ENCODE data around the gene GPN2.
"Not testable (repeated sequence)": the region's sequence is repeated elsewhere in the genome, so short reads cannot be mapped to it uniquely, and the experiment has no call there.

Gene GPN2

GRCh38 chr1:26900815-26901511, 10.9 kb upstream of the GPN2 start:
- DNase-seq = no peak

GRCh38 chr1:26900001-26900814, 10.1 kb upstream of the GPN2 start, which contains the start of gene GPATCH3:
Gene GPATCH3 (minus strand): TSS chr1:26900467. CDS start chr1:26900442, 25 bp downstream.
- peak; percentile 96 for DNase-seq

GRCh38 chr1:26897351-26897750, 7.3 kb upstream of the GPN2 start:
- no peak for DNase-seq

DNA sequence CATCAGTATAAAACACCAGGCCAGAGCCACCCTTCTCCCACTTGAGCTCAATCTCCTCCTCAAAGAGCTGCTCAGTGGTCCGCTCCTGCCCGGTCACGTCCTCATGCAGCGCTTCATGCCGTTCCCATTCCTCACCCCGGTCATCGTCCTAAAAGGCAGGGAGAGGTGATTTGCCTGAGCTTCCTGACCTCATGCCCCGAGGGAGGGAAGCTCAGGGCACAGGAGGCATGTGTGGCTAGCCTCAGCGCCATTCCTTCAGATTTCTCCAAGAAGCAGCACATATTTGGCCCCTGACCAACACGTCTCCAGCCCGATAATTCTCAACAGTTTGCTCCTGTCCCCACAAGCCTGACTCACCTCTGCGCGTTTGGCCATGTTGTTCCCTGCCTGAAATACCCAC, 4.2 kb upstream of the GPN2 start:
- no peak for DNase-seq

DNA sequence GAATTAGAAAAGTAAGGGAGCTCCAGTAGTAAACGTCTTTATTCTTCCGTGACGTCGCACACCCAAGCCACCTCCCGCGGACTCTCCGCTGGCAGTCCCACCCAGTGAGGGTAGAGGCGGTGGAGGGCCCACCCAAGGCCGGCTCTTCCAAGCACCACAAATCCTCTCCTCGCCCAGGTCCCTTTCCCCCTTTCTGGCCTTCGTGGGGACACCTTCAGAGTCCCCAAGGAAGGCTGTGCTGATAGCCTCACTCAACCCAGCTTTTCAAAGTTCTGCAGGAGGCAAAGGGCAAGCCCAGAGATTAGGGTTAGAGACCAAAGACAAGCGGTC, 349 bp upstream of the GPN2 start:
- DNase-seq = no peak

GRCh38 chr1:26888231-26888630, 1.9 kb downstream of the GPN2 start:
- DNase-seq = no peak

DNA sequence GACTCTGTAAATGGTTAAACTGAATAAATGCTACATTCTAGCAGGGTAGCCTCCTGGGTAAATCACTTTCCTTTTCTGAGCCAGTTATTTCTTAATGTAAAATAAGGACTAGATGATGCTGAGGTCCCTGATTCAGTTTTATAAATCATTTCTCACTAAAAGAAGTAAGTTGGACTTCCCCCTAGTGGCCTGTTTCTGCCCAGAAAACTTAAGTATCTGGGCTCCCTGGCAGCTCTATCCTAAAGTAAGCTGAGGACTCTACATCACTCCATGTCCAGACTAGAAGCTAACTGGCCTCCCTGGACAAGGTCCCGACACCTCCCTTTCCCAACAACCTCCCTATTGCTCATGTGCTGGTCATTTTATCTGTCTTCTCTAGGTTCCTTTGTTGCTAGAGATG, 3.0 kb downstream of the GPN2 start:
- no peak for DNase-seq

- no peak for DNase-seq
These were observed 7.2 kb downstream of the GPN2 start for GRCh38 chr1:26882696-26883463.

GRCh38 chr1:26881611-26882010, 8.5 kb downstream of the GPN2 start:
- DNase-seq = not testable (repeated sequence)

DNA sequence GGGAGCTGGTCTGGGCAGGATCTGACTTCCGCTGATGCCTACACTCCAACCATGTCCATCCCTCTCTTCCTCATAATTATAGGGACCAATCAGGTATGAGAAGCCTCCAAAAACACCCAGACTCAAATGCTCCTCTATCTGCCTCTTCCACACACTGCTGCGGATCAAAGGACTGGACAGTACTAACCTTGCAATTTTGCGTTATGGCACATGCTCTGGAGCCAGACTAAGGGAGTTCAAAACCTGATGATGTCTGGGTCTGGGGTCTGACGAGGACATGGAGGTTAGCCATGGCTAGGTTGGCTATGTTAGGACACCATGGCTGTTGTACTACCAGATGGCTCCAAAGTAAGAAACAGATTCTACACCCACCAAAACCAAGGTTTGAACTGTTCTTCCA, 10.3 kb downstream of the GPN2 start:
- DNase-seq = no peak

DNA sequence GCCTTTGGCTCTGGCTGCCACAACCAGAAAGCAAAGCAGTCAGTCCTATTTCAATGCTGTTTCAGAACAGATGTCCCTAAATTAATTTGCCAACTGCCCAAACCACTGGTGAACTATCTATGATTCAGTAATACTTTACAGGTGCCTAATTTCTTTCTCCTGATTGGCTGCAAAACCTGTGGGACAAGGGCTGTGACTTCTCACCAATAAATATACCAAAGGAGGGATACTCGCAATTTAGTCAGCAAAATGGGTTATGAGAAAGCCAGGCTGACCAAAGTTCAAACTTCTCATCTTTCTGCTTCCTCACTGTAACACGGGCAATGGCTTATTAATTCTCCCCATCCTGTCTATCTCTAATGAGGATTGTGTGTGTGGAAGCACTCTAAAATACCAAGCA, 12.8 kb downstream of the GPN2 start:
- DNase-seq = no peak

DNA sequence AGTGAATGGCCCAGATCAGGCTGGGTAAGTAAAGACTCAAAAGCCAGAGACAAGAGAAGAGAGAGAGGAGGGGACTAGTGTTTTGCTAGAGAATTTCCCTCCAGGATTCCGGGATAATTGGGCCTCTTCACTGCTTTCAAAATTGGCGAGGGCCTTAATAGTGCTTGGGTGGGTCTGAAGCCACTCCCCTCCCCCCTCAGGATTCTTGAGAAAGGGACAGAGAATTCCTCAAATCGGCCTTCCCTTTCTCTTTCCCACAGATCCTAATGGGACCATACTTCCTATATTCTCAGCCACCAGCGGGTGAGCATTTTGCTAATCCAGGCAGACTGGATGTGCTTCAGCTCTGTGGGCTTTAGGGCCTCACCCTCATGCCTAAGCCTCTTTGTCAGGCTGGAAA, 15.2 kb downstream of the GPN2 start:
- DNase-seq = peak; percentile 22

GRCh38 chr1:26873097-26873496, 17.0 kb downstream of the GPN2 start:
- DNase-seq = not testable (repeated sequence)

DNA sequence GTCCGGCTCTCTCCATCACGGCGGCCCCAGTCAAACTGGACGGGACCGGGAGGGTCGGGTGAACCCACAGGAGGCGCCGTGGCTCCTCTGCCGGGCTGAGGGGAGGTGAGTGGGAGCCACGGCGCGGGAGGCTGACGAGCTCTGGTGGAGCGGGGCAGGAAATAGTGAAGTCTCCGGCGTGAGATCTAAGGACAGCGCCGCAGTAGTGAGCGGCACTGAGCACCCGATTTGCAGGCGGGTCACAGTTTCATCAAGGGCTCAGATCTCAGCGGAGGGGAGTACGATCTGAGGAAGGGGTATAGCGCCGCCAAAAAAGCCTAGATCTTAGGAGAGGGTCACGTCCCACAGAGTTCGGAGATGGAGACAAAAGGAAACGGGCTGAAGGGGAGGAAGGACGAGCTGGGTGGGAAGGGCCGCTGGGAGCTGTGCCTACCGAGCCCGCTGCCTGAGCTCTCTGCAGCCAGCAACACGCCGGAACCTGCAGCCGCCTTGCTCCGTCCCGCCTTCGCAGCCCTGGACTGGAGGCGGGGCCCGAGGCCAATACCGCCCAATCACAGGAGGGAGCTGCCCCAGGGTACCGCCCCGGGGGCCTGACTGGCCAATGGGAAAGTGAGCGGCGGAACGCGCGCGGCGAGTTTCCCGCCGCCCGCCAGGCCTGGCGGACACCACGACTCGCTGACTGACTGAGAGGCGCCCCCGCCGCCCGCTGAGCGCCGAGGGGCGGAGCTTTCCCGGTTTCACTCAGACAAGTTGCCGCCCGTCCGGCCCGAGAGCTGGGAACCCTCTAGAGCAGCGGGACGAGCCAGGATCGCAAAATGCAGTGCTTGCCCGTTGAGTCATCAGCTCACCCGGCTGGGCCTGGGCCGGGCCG, 25.2 kb downstream of the GPN2 start:
- peak; percentile 98 for DNase-seq

GRCh38 chr1:26863685-26864077, 26.4 kb downstream of the GPN2 start:
- no peak for DNase-seq

DNA sequence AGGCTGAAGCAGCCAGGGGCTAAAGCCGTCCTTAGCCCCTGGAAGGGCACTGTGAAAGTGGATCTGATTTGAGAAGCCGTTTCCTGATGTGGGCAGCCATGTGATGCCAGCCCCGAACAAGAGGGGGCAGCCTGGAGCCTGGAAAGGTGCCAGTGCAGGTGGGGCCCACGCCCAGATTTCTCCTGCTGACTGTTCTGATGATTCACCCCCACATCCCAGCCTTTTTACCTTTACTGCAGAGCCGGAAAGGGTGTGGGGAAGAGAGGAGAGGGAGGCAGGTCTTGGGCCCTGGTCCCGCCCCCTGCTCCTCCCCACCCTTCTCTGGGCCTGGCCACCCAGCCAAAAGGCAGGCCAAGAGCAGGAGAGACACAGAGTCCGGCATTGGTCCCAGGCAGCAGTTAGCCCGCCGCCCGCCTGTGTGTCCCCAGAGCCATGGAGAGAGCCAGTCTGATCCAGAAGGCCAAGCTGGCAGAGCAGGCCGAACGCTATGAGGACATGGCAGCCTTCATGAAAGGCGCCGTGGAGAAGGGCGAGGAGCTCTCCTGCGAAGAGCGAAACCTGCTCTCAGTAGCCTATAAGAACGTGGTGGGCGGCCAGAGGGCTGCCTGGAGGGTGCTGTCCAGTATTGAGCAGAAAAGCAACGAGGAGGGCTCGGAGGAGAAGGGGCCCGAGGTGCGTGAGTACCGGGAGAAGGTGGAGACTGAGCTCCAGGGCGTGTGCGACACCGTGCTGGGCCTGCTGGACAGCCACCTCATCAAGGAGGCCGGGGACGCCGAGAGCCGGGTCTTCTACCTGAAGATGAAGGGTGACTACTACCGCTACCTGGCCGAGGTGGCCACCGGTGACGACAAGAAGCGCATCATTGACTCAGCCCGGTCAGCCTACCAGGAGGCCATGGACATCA, 27.1 kb downstream of the GPN2 start, which contains the start of gene SFN:
SFN (plus strand) TSS at position 369 of the 904 bp plus-strand sequence; CDS start at position 433, 64 bp downstream.
- no peak for DNase-seq

- no peak for DNase-seq
These were observed 28.1 kb downstream of the GPN2 start for GRCh38 chr1:26861889-26862378.

- DNase-seq = no peak
These were observed 28.8 kb downstream of the GPN2 start for GRCh38 chr1:26861286-26861701.

GRCh38 chr1:26858891-26859640, 31.0 kb downstream of the GPN2 start:
- DNase-seq = no peak

DNA sequence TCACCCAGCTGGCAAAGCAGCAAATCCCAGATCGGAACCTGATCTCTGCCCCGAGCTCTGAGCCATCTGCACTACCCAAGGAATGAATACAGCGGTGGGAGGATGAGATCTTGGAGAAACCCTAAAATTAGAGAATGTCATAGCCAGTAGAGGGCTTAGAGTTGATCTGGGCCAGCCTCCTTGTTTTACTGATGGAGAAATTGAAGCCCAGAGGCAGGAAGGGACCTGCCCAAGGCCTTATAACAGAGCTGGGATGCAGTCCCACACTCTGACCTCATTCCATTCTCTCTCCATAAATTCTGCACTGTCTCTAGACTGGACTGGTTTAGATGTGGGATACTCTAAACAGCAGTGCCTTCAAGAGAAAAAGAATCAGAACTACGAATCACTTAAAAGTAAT, 31.9 kb downstream of the GPN2 start:
- DNase-seq = no peak
